Umbilical cord (tissue), 2 donors: ENCODE measurements around the gene IFNLR1. TPM values are rescaled to one million over a fixed set of nuclear protein-coding genes. Genes with fewer than 3 reads are reported as not detected.

Experiments
- DNase-seq: peaks from one replicate; pipeline ENCODE4 v3.0.0-alpha.2; 2015; ENCODE audit warnings: low spot score
- total RNA-seq: library from RNA; depleted of rRNA; stranded (reverse); fragments of >200 nt; gene quantifications from one replicate; pipeline ENCODE4 v1.2.3, GENCODE V29; 2014; ENCODE audit warnings: low replicate concordance; ENCODE audit not compliant: insufficient read depth

Gene IFNLR1
- total RNA-seq, 1 donor from 2014 or later = 5.3 TPM

DNA sequence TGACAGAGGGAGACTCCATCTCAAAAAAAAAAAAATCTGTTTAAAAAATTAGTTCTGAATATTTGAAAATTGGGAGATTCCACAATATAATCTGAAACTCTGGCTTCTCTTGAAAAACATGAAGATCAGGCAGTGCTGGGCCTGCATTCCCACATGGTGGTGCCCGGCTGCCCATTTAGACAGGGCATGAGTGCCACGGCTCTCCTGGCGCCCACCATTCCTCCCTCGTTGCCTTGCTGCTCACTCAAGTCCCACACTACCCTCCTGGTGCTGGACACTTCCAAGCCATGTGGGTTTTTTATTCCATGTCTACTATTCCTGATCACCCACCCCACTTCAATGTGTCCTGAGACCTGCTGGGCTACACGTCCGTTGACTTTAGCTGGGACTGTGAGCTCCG lies 64.3 kb downstream of the IFNLR1 start:
- no peak for DNase-seq

DNA sequence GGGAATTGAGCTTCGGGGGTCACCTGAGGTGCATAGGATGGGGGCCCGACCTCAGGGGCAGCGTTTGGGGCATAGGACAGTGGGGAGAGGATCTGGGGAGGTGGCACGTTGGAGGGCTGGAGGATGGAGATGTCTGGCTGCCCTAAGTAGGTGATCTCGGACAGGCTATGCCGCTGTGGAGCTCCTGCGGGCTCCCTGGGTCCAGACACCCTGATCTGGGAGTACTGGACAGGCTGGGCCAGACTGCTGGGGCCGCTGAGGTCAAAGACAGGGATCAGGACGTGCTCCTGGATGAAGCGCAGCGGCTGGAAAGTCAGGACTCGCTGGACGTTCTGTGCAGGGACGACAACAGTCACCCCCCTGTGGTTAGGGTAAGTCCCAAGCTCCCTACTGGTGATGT lies 65.7 kb downstream of the IFNLR1 start:
- no peak for DNase-seq

DNA sequence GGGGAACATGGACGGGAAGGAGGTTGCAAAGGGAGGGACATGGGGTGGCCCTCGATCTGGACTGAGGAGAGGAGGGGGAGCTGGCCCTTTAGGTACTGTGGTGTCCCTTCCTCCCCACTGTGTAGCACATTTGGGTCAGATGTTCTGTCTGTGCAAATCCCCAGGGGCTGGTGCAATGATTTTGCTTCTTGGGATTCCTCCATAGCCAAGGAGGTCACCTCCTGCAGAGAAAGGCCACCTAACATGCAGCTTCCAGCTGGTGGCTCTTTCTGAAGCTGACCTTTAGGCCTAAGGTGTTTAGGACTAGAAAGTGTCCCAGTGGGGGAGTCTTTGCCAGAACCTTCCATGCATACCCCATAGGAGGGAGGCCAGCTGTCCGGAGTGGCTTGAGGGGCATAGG lies 66.1 kb downstream of the IFNLR1 start:
- no peak for DNase-seq

DNA sequence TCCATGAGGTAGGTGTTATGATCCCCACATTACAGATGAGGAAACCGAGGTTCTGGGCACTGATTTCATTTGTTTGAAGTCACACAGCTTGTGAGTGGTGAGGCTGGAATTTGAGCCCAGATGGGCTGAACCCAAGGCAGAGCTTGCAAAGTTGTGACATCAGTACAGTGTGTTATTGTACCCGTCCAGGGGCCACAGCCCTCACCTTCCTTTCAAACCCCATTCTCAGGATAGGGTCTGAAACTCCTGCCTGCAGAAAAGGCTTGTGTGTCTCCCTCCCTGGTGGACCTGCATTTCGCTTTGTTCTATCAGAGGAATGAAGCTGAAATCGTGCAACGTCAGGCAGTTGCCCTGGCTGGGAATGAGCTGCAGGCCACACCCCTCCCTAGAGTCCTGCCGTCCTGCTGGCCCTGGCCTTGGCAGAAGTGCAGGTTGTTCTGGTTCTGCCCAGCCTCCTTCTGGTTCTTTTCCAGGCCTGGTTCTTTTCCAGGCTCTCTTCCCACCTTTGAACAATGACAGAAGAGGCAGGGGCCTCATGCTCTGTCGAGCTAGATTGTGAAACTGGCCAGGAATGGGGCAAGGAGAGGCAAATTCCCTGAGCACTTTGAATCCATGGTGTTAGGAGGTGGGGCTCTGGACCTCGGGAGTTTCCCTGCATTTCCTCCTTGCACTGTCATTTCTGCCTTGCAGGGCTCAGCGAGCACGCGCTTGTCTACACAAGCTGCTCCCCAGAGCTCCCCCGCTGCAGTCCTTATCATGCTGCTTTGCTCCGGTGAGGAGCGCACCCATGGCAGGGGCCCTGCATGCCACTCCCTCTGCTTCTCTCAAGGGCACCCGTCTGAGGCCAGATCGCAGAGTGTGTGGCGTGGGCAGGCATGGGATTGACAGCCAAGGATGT lies 67.0 kb downstream of the IFNLR1 start:
- peak; percentile 77 for DNase-seq

DNA sequence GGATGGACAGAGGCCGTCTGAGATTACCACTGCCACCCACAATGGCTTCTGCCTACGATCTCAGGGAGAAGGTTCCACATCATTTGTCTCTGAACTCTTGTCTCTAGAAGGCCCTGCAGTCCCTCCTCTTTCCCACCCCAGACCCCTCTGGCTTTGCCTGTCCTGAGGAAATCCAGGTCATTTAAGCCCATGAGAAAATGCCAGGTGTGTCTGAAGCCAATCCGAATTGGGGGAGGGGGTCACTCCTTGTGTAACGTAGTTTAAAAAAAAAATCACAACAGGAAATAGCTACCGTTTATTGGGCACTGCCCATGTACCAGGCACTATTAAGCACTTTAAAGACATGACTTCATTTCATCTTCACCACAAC lies 67.6 kb downstream of the IFNLR1 start:
- no peak for DNase-seq

- no peak for DNase-seq
These were observed 68.5 kb downstream of the IFNLR1 start for GRCh38 chr1:24118410-24119242.

DNA sequence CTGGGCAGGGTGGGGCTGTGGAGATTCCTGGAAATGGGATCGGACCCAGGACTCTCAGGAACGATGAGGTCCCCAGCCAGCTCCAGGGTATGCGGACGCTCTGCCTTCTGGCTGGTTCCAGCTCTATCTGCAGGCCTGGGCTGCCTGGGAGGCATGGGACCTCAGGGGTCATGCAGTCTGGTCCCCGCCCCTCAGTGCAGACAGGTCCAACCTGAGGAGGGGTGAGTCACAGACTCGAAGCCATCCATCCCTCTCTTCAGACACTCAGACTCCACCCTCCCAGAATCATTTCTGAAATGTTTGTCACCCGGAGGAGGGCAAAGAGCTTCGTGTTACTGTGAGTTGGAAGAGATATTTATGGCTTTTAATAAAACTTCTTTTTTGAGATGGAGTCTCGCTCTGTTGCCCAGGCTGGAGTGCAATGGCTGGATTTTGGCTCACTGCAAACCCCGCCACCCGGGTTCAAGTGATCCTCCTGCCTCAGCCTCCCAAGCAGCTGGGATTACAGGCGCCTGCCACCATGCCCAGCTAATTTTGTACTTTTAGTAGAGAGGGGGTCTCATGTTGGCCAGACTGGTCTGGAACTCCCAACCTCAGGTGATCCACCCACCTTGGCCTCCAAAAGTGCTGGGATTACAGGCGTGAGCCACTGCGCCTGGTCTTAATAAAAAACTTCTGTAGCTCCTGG lies 69.2 kb downstream of the IFNLR1 start:
- peak; percentile 26 for DNase-seq

DNA sequence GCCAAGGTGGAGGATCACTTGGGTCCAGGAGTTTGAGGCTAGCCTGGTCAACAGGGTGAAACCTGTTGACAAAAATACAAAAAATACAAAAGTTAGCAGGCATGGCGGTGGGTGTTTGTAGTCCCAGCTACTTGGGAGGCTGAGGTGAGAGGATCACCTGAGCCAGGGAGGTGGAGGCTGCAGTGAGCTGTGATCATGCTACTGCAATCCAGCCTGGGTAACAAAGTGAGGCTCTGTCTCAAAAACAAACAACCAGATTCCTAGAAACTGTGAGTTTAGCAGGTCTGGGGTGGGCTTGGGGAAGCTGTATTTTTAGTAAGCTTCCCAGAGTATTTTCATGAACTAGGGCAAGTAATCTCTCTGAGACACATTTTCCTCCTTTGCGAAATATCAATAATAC lies 70.0 kb downstream of the IFNLR1 start:
- DNase-seq = no peak

- DNase-seq = no peak
These were observed 72.3 kb downstream of the IFNLR1 start for GRCh38 chr1:24114753-24115152.

- DNase-seq = no peak
These were observed 73.5 kb downstream of the IFNLR1 start for GRCh38 chr1:24113641-24114033.

DNA sequence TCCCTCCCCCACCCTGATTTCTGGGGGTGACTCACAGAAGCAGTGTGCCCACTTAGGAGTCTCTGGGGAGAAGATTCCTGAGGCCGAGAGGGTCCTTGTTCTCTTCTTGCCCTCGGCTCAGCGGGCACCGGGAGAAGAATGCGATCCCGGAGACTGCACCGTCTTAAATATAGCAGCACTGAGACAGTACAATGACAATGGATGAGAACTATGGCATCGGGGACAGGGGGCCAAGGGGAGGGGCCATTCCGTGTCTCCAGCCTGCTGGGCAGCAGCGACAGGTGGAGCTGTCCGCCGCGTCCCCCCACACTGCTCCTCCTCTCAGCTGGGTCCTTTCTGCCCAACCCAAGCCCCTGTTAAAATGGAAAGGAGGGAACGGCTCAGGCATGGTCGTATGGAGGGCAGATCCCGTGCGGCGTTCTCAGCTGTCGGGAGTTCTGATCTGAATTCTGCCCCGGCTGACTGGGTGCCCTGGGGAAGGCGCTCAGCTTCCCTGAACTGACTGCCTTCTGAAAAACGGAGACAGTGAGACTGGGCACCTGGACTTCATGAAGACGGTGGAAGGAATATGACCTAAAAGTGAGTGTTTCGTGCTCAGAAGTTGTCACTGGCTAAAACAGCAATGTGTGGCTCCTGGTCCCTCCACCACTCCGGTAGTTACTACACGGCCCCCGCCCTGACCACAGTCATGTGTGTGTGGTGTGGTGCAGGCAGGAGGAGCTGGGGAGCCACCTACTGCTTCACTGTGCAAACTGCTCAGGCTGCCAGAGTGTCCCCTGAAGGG lies 74.9 kb downstream of the IFNLR1 start, which contains the start of gene MYOM3:
Gene MYOM3, minus strand, starts transcription at position 140 of the 784 bp plus-strand sequence. CDS start 3,499 bp downstream, outside the sequence.
- DNase-seq = peak; percentile 69

DNA sequence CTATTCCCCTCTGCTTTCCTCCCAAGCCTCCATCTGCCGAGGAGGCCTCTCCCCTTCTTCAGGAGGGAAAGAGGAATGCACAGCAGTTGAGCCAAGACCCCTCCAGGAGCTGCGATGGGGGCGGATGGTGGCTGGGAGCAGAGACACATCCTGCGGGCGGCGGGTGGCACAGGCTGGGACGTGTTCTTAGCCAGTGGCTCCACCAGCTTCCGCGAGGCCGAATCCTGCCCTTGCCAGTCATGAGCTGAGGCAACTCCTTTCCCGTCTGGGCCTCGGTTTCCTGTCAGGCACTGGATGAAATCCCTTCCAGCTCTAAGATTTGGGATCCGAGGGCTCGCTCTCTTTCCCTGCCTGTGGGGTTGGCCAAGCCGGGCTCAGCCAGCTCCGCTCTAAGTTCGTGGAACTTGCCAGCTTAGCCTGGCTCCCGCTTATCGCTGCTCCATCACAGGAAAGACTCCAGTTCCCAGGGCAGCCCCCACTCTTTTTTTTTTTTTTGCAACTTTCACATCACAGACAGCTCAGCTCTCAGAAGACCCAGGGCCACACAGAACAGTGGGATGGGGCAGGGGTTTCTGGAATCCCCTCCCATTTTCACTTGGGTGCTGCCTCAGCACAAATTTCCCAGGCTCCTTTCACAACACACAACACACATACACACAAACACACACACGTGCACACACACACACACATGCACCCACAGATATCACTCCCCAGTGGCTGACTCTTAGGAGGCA lies 75.7 kb downstream of the IFNLR1 start:
- DNase-seq = peak; percentile 65

DNA sequence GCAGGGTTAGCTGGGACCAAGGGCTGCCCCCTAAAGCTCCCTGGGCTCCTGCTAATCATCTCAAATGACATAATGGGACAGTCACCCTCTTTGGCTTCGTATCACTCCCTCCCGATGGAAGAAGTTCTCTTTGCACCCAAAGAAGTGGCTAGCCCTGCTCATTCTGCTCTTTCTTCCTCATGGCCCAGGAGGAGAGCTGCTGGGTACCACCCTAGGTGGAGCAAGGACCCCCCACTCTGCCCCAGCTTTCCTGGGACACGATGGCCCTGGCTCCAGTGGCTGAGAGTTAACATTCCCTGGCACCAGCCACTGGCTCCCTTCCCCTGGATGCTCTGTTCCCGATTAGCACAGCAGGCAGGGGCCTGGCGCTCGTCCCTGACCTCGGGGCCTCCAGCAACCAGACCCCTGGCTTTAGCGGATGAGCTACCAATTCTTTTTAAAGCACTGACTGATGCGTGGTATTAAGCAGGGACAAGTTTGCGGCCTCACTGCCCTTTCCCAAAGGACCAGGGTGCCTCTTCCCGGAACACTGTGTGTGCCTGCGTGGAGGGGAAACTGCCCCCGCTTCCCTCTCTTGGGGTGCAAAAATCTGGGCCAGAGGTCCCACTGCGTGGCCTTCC lies 76.3 kb downstream of the IFNLR1 start:
- peak; percentile 73 for DNase-seq

DNA sequence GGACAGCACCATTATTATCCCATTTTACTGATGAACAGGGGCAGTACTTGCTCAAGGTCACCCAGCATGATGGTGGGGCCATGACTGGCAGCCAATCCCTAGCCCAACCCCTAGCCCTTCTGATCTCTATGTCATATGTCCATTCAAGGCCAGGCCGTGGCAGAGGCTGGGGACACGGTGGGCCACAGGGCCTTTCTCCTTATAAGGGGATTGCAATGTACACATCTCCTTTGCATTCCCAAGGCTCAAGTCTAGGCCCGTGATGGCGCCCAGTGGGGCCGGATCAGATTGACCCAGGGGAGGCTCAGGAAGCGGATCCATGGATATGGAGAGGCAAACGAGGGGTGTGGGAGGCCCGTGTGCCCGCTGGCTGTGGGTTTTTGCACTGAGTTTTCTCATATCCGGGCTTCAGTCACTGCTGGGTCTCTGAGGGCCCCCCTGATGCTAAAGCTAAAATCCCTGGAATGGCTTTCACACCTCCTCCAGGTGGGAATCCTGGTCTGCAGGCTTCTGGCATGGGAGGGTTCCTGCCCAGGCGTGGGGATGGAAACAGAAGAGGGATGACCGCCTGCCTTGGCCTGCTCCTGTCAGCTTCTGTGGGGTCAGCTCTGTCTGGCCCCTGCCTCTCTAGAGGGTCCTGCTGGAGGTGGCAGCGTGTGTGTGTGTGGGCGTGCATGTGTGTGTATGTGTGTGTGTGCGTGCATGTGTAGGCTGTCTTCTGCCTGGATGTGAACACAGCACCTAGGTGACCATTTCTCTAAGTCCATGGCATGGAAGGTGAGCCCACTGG lies 77.2 kb downstream of the IFNLR1 start:
- DNase-seq = no peak

- DNase-seq = no peak
These were observed 78.0 kb downstream of the IFNLR1 start for GRCh38 chr1:24109166-24109483.

GRCh38 chr1:24108334-24109165 lies 78.5 kb downstream of the IFNLR1 start:
- DNase-seq = no peak

GRCh38 chr1:24107462-24108138 lies 79.5 kb downstream of the IFNLR1 start:
- DNase-seq = peak; percentile 70
